GM12878 (cell line): ENCODE data around the gene POLR3K. TPM values are rescaled to one million over a fixed set of nuclear protein-coding genes. Genes with fewer than 3 reads are reported as not detected.

Source experiments
- ASH2L ChIP-seq: fragments of 300-600, 200-600 bp; sonication (generic); IDR thresholded peaks from 2 replicates; pipeline ENCODE4 v1.6.1; 2017; ENCODE audit warnings: low read depth, mild to moderate bottlenecking, borderline replicate concordance
- ATF7 ChIP-seq: fragments of 450-650 bp; IDR thresholded peaks from 2 replicates; pipeline ENCODE4 v1.6.1; 2016; ENCODE audit warnings: low read depth, mild to moderate bottlenecking
- BMI1 ChIP-seq: fragments of 450-650 bp; IDR thresholded peaks from 2 replicates; pipeline ENCODE4 v1.6.1; 2016; ENCODE audit warnings: mild to moderate bottlenecking, moderate library complexity, borderline replicate concordance
- CHD1 ChIP-seq: IDR thresholded peaks from 2 replicates; pipeline ENCODE4 v1.6.1; 2012; ENCODE audit warnings: low read depth, low read length, improper control_type of control experiment
- CHD4 ChIP-seq: fragments of 200-600 bp; sonication (generic); IDR thresholded peaks from 2 replicates; pipeline ENCODE4 v1.6.1; 2016; ENCODE audit warnings: mild to moderate bottlenecking
- HDGF ChIP-seq: fragments of 450-650 bp; IDR thresholded peaks from 2 replicates; pipeline ENCODE4 v1.6.1; 2016; ENCODE audit warnings: antibody characterized with exemption
- IKZF1 ChIP-seq: fragments of 450-650 bp; conservative IDR thresholded peaks from 2 replicates; pipeline ENCODE4 v1.6.1; 2017; ENCODE audit warnings: antibody characterized with exemption, mild to moderate bottlenecking
- KLF5 ChIP-seq: fragments of 450-650 bp; IDR thresholded peaks from 2 replicates; pipeline ENCODE4 v1.6.1; 2014; ENCODE audit warnings: mild to moderate bottlenecking; ENCODE audit not compliant: partially characterized antibody
- NRF1 ChIP-seq: conservative IDR thresholded peaks from 2 replicates; pipeline ENCODE4 v1.6.1; 2011; ENCODE audit warnings: mild to moderate bottlenecking, low read depth, low read length, improper control_type of control experiment
- RB1 ChIP-seq: fragments of 450-650 bp; formaldehyde crosslinking; IDR thresholded peaks from 2 replicates; pipeline ENCODE4 v1.6.1; 2017; ENCODE audit warnings: mild to moderate bottlenecking, borderline replicate concordance
- RCOR1 ChIP-seq: conservative IDR thresholded peaks from 2 replicates; pipeline ENCODE4 v1.6.1; 2012; ENCODE audit warnings: low read depth, low read length, improper control_type of control experiment
- SMAD5 ChIP-seq: IDR thresholded peaks from 2 replicates; pipeline ENCODE4 v1.6.1; 2016; ENCODE audit warnings: antibody characterized with exemption, low read depth
- SP1 ChIP-seq: IDR thresholded peaks from one replicate; pipeline ENCODE4 v1.6.1; 2011; ENCODE audit warnings: low read depth, low read length
- WRNIP1 ChIP-seq: IDR thresholded peaks from 2 replicates; pipeline ENCODE4 v1.6.1; 2011; ENCODE audit warnings: low read depth, low read length, improper control_type of control experiment, borderline replicate concordance
- polyA plus RNA-seq, 11 experiments: library from polyadenylated mRNA; depleted of rRNA in 4 of 11; unstranded in 6 of 11; stranded (reverse) in 5 of 11; fragments of >200 nt; fragmentation: Nextera tagmentation in 4 of 11; fragmentation: Illumina TruSeq in 1 of 11; extraction: Ambion mirVana in 4 of 11; extraction: Trizol in 1 of 11; gene quantifications; 1 replicate in 1 of 11; 2 replicates in 10 of 11; pipeline versions ENCODE4 v1.2.1 to v1.2.3, GENCODE V29; 2011 to 2016; ENCODE audit warnings: inconsistent platforms in 2 of 11, missing spikeins in 2 of 11, low read depth in 1 of 11
- total RNA-seq, 4 experiments: library from RNA; depleted of rRNA in 3 of 4; stranded (reverse); fragments of >200 nt in 3 of 4; fragmentation: Illumina TruSeq in 1 of 4; extraction: Trizol in 1 of 4; gene quantifications; 2 replicates each; pipeline versions ENCODE4 v1.2.1 to v1.2.3, GENCODE V29; 2013 to 2021
- TF ChIP-seq, protein P1 (sequence below): fragments of 450-650 bp; IDR thresholded peaks from 2 replicates; pipeline ENCODE4 v1.6.1; 2017; ENCODE audit warnings: mild to moderate bottlenecking, low read depth, inconsistent platforms; ENCODE audit not compliant: poor library complexity, severe bottlenecking
- TF ChIP-seq, protein P2 (sequence below): fragments of 450-650 bp; IDR thresholded peaks from 2 replicates; pipeline ENCODE4 v1.6.1; 2017; ENCODE audit warnings: mild to moderate bottlenecking, moderate library complexity
- TF ChIP-seq, protein P3 (sequence below): IDR thresholded peaks from 2 replicates; pipeline ENCODE4 v1.6.1; 2011; ENCODE audit warnings: borderline replicate concordance, low read depth, mild to moderate bottlenecking, moderate library complexity, low read length; ENCODE audit not compliant: insufficient read depth, poor library complexity, severe bottlenecking
- TF ChIP-seq, protein P4 (sequence below): fragments of 450-650 bp; conservative IDR thresholded peaks from 2 replicates; pipeline ENCODE4 v1.6.1; 2017; ENCODE audit warnings: mild to moderate bottlenecking, moderate library complexity
- TF ChIP-seq, protein P5 (sequence below): fragments of 450-650 bp; IDR thresholded peaks from 2 replicates; pipeline ENCODE4 v1.6.1; 2017; ENCODE audit warnings: mild to moderate bottlenecking

The POLR3K gene
- total and polyA plus RNA-seq, 10 of the 15 experiments (the other 5 are each of a cell fraction or from before 2014, with no cell fraction given): 25.3 to 222 (median 64.0) TPM

DNA sequence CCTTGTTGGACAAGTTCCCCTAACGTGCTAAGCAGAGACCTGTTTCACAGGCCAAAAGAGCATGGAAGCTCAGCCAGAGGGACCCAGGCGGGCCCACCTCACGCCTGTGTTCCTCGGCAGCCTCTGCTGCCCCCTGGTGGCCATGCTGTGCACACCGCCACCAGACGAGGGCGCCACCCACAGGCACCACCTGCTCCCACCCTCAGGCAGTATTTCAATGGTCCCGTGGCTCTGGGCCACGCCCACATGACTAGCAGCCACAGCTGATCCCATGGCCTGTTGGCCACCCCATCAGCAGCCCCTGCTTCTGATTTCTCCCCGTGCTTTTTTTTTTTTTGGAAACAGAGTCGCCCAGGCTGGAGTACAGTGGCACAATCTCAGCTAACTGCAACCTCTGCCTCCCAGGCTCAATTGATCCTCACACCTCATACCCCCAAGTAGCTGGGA is 43.5 kb upstream of the POLR3K start (continued):
- TF ChIP-seq, protein P1, sequence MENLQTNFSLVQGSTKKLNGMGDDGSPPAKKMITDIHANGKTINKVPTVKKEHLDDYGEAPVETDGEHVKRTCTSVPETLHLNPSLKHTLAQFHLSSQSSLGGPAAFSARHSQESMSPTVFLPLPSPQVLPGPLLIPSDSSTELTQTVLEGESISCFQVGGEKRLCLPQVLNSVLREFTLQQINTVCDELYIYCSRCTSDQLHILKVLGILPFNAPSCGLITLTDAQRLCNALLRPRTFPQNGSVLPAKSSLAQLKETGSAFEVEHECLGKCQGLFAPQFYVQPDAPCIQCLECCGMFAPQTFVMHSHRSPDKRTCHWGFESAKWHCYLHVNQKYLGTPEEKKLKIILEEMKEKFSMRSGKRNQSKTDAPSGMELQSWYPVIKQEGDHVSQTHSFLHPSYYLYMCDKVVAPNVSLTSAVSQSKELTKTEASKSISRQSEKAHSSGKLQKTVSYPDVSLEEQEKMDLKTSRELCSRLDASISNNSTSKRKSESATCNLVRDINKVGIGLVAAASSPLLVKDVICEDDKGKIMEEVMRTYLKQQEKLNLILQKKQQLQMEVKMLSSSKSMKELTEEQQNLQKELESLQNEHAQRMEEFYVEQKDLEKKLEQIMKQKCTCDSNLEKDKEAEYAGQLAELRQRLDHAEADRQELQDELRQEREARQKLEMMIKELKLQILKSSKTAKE: no peak
- TF ChIP-seq, protein P2, sequence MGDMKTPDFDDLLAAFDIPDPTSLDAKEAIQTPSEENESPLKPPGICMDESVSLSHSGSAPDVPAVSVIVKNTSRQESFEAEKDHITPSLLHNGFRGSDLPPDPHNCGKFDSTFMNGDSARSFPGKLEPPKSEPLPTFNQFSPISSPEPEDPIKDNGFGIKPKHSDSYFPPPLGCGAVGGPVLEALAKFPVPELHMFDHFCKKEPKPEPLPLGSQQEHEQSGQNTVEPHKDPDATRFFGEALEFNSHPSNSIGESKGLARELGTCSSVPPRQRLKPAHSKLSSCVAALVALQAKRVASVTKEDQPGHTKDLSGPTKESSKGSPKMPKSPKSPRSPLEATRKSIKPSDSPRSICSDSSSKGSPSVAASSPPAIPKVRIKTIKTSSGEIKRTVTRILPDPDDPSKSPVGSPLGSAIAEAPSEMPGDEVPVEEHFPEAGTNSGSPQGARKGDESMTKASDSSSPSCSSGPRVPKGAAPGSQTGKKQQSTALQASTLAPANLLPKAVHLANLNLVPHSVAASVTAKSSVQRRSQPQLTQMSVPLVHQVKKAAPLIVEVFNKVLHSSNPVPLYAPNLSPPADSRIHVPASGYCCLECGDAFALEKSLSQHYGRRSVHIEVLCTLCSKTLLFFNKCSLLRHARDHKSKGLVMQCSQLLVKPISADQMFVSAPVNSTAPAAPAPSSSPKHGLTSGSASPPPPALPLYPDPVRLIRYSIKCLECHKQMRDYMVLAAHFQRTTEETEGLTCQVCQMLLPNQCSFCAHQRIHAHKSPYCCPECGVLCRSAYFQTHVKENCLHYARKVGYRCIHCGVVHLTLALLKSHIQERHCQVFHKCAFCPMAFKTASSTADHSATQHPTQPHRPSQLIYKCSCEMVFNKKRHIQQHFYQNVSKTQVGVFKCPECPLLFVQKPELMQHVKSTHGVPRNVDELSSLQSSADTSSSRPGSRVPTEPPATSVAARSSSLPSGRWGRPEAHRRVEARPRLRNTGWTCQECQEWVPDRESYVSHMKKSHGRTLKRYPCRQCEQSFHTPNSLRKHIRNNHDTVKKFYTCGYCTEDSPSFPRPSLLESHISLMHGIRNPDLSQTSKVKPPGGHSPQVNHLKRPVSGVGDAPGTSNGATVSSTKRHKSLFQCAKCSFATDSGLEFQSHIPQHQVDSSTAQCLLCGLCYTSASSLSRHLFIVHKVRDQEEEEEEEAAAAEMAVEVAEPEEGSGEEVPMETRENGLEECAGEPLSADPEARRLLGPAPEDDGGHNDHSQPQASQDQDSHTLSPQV: peak; percentile 92; the same call in 1 of the 2 replicates
- TF ChIP-seq KLF5: peak; percentile 56
- TF ChIP-seq, protein P3, sequence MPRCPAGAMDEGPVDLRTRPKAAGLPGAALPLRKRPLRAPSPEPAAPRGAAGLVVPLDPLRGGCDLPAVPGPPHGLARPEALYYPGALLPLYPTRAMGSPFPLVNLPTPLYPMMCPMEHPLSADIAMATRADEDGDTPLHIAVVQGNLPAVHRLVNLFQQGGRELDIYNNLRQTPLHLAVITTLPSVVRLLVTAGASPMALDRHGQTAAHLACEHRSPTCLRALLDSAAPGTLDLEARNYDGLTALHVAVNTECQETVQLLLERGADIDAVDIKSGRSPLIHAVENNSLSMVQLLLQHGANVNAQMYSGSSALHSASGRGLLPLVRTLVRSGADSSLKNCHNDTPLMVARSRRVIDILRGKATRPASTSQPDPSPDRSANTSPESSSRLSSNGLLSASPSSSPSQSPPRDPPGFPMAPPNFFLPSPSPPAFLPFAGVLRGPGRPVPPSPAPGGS: no peak
- no peak for TF ChIP-seq CHD1
- TF ChIP-seq BMI1: no peak
- TF ChIP-seq, protein P4, sequence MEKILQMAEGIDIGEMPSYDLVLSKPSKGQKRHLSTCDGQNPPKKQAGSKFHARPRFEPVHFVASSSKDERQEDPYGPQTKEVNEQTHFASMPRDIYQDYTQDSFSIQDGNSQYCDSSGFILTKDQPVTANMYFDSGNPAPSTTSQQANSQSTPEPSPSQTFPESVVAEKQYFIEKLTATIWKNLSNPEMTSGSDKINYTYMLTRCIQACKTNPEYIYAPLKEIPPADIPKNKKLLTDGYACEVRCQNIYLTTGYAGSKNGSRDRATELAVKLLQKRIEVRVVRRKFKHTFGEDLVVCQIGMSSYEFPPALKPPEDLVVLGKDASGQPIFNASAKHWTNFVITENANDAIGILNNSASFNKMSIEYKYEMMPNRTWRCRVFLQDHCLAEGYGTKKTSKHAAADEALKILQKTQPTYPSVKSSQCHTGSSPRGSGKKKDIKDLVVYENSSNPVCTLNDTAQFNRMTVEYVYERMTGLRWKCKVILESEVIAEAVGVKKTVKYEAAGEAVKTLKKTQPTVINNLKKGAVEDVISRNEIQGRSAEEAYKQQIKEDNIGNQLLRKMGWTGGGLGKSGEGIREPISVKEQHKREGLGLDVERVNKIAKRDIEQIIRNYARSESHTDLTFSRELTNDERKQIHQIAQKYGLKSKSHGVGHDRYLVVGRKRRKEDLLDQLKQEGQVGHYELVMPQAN: no peak; the same call in 1 of the 2 replicates
- no peak for TF ChIP-seq SMAD5
- no peak for TF ChIP-seq NRF1
- peak; percentile 55 for TF ChIP-seq SP1
- no peak for TF ChIP-seq WRNIP1
- no peak for TF ChIP-seq ASH2L
- TF ChIP-seq CHD4: no peak
- no peak for TF ChIP-seq ATF7
- TF ChIP-seq HDGF: peak; percentile 74; the same call in 1 of the 2 replicates
- no peak; the same call in 1 of the 2 replicates for TF ChIP-seq IKZF1
- no peak for TF ChIP-seq RCOR1
- TF ChIP-seq, protein P5, sequence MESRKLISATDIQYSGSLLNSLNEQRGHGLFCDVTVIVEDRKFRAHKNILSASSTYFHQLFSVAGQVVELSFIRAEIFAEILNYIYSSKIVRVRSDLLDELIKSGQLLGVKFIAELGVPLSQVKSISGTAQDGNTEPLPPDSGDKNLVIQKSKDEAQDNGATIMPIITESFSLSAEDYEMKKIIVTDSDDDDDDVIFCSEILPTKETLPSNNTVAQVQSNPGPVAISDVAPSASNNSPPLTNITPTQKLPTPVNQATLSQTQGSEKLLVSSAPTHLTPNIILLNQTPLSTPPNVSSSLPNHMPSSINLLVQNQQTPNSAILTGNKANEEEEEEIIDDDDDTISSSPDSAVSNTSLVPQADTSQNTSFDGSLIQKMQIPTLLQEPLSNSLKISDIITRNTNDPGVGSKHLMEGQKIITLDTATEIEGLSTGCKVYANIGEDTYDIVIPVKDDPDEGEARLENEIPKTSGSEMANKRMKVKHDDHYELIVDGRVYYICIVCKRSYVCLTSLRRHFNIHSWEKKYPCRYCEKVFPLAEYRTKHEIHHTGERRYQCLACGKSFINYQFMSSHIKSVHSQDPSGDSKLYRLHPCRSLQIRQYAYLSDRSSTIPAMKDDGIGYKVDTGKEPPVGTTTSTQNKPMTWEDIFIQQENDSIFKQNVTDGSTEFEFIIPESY: no peak
- peak; percentile 62; the same call in 1 of the 2 replicates for TF ChIP-seq RB1
